Right atrium auricular region (tissue), 2 donors: Measurements from ENCODE around the gene UTP18. TPM values are rescaled to one million over a fixed set of nuclear protein-coding genes. Genes with fewer than 3 reads are reported as not detected.
"Not testable (repeated sequence)": the region's sequence is repeated elsewhere in the genome, so short reads cannot be mapped to it uniquely, and the experiment has no call there.

ENCODE experiments used
- DNase-seq: peaks from one replicate; pipeline ENCODE4 v3.0.0-alpha.2; 2019; ENCODE audit warnings: low spot score
- H3K27ac ChIP-seq, 2 donors: fragments of 200-600 bp; sonication (generic); 1 replicate in 1 of 2; 2 replicates in 1 of 2; pipeline ENCODE4 v1.5.1; 2016 to 2019
- H3K27me3 ChIP-seq, 2 donors: fragments of 200-600 bp; sonication (generic); one replicate each; pipeline versions ENCODE4 v1.5.1 to v1.6.0; 2017 to 2019
- H3K36me3 ChIP-seq: fragments of 200-600 bp; sonication (generic); one replicate; pipeline ENCODE4 v1.5.1; 2016
- H3K4me1 ChIP-seq, 2 donors: fragments of 200-600 bp; sonication (generic); one replicate each; pipeline versions ENCODE4 v1.5.1 to v1.6.0; 2017 to 2019
- H3K4me3 ChIP-seq, 2 donors: fragments of 200-600 bp; sonication (generic); 1 replicate in 1 of 2; 2 replicates in 1 of 2; pipeline ENCODE4 v1.5.1; 2017 to 2019; ENCODE audit warnings: mild to moderate bottlenecking in 1 of 2, moderate library complexity in 1 of 2
- H3K9me3 ChIP-seq, 2 donors: fragments of 200-600 bp; sonication (generic); one replicate each; pipeline ENCODE4 v1.5.1; 2019
- CTCF ChIP-seq, 2 donors: fragments of 200-600 bp; sonication (generic); IDR thresholded peaks; one replicate each; pipeline ENCODE4 v1.5.1; 2019; ENCODE audit warnings: antibody characterized with exemption in 2 of 2
- total RNA-seq, 2 donors: library from RNA; depleted of rRNA; stranded (reverse); fragments of >200 nt; gene quantifications; one replicate each; pipeline ENCODE4 v1.1.0, GENCODE V29; 2016

UTP18 gene
- total RNA-seq, 2 donors from 2014 or later, result 5.2 to 15.1 TPM

GRCh38 chr17:51299859-51300258 lies 39.5 kb downstream of the UTP18 start:
- no peak for TF ChIP-seq CTCF (IDR thresholded peaks at IDR 0.05)
- Histone ChIP-seq H3K27me3 (no peaks in the 10 kb centered on the region), H3K9me3 (no peaks in the 10 kb centered on the region), H3K36me3 (peaks cover 7% of the 10 kb centered on the region), H3K27ac (no peak overlapping the region), H3K4me1 (no peaks in the 10 kb centered on the region), H3K4me3 (no peak overlapping the region)
- DNase-seq, result no peak

GRCh38 chr17:51305182-51305581 lies 44.8 kb downstream of the UTP18 start:
- no peaks in the 10 kb centered on the region for H3K36me3 ChIP-seq
- no peak for DNase-seq
- no peaks in the 10 kb centered on the region for H3K9me3 ChIP-seq
- no peaks in the 10 kb centered on the region for H3K27me3 ChIP-seq
- no peaks in the 10 kb centered on the region for H3K4me1 ChIP-seq
- H3K4me3 ChIP-seq, result no peak overlapping the region
- TF ChIP-seq CTCF (IDR thresholded peaks at IDR 0.05), result no peak
- H3K27ac ChIP-seq, result no peak overlapping the region

- H3K27me3 ChIP-seq, H3K9me3 ChIP-seq, H3K27ac ChIP-seq, DNase-seq, H3K4me1 ChIP-seq, H3K4me3 ChIP-seq, H3K36me3 ChIP-seq: not testable (repeated sequence)
These were observed 51.7 kb downstream of the UTP18 start for GRCh38 chr17:51312003-51312402.

GRCh38 chr17:51319186-51319585 lies 58.8 kb downstream of the UTP18 start:
- H3K9me3 ChIP-seq, result peaks cover 0 to 6% of the 10 kb centered on the region in 2 donors
- no peaks in the 10 kb centered on the region for H3K36me3 ChIP-seq
- H3K4me1 ChIP-seq, result no peaks in the 10 kb centered on the region
- no peaks in the 10 kb centered on the region for H3K27me3 ChIP-seq
- TF ChIP-seq CTCF (IDR thresholded peaks at IDR 0.05), result no peak
- H3K4me3 ChIP-seq, result no peak overlapping the region
- no peak overlapping the region for H3K27ac ChIP-seq
- no peak for DNase-seq

- no peaks in the 10 kb centered on the region for H3K36me3 ChIP-seq
- H3K4me1 ChIP-seq, result no peaks in the 10 kb centered on the region
- no peaks in the 10 kb centered on the region for H3K27me3 ChIP-seq
- H3K9me3 ChIP-seq, result peaks cover 0 to 6% of the 10 kb centered on the region in 2 donors
- DNase-seq, result no peak
- H3K4me3 ChIP-seq, result no peak overlapping the region
- H3K27ac ChIP-seq, result no peak overlapping the region
- TF ChIP-seq CTCF (IDR thresholded peaks at IDR 0.05), result no peak
These were observed 62.2 kb downstream of the UTP18 start for GRCh38 chr17:51322390-51323029.

- H3K4me1 ChIP-seq, result no peaks in the 10 kb centered on the region
- no peaks in the 10 kb centered on the region for H3K27me3 ChIP-seq
- H3K4me3 ChIP-seq, result no peak overlapping the region
- no peak for DNase-seq
- H3K27ac ChIP-seq, result no peak overlapping the region
- H3K9me3 ChIP-seq, result no peaks in the 10 kb centered on the region
- TF ChIP-seq CTCF (IDR thresholded peaks at IDR 0.05), result no peak
- no peaks in the 10 kb centered on the region for H3K36me3 ChIP-seq
These were observed 65.1 kb downstream of the UTP18 start for GRCh38 chr17:51325471-51325870.

GRCh38 chr17:51330861-51331503 lies 70.6 kb downstream of the UTP18 start:
- H3K9me3 ChIP-seq, H3K4me1 ChIP-seq, H3K27me3 ChIP-seq, H3K27ac ChIP-seq, H3K36me3 ChIP-seq, DNase-seq, H3K4me3 ChIP-seq: not testable (repeated sequence)
